Effector CD4-positive, alpha-beta T cell (primary cell): ENCODE measurements around the gene INSR.
"Not testable (repeated sequence)": the region's sequence is repeated elsewhere in the genome, so short reads cannot be mapped to it uniquely, and the experiment has no call there.

Experiments used
- DNase-seq: peaks from one replicate; pipeline ENCODE4 v3.0.0-alpha.2; 2020

INSR gene

DNA sequence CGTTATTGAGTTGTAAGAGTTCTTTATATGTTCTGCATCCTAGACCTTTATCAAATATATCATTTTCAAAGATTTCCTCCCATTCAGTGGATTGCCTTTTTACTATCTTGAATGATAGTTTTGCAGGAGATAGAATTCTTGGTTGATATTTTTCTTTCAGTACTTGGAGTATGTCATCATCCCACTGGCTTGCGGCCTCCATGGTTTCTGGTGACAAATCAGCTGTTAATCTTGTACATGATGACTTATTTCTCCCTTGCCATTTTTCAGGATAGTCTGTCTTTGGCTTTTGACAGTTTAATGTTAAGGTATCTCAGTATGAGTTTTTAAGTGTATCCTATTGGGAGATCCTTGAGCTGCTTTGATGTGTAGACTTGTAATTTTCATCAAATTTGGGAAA, 216.2 kb downstream of the INSR start:
- DNase-seq = no peak

DNA sequence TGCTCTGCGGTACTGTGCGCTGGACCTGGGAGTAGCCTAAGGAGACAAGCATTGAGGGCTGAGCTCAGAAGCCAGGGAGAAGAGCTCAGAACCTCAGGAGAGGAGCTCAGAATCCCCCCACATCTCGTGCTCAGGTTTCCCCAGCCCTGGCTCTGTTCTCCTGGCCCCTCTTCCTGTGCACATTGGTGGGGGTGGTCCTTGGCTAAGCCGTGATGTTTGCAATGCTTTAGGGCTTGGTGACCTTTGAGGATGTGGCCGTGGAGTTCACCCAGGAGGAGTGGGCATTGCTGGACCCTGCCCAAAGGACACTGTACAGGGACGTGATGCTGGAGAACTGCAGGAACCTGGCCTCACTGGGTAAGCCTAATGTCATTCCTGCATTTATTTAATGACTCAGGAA, 218.1 kb downstream of the INSR start:
- DNase-seq = no peak

DNA sequence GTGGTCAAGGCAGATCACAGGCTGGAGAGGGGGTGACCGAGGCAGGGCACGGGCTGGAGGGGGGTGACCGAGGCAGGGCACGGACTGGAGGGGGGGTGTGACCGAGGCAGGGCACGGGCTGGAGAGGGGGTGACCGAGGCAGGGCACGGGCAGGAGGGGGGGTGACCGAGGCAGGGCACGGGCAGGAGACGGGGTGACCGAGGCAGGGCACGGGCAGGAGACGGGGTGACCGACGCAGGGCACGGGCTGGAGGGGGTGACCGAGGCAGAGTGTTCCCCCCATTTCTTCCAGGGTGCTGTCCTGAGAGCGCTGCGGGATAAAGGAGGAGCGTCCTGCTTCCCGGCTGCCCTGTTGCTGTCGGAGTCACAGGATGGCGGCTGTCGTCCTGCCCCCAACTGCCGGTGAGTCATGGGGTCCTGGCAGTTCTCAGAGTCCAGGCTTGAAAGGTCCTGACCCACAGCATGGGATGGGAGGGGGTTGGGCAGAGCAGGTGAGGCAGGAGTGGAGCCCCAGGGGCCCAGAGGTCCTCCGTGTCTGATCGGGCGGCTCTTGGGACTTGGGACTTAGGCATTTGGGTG, 219.4 kb downstream of the INSR start:
- DNase-seq = no peak

DNA sequence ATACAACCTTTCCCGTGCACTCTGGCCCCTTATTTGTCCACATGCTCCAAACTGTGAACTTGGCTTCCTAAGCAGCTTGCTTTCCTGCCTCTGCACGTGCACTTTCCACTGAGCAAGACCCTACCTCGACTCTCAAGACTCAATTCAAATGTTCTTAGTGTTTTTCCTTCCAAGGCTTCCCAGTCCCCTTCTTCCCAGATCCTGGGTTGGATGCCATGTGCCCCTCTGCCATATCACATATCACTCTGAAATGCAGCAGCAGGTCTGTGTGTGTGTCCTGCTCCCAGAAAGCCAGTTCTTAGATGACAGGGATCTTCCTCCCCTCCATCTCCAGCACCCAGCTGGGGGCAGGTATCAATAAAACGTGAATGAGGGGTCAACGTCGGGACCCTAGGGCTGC, 221.7 kb downstream of the INSR start:
- no peak for DNase-seq

DNA sequence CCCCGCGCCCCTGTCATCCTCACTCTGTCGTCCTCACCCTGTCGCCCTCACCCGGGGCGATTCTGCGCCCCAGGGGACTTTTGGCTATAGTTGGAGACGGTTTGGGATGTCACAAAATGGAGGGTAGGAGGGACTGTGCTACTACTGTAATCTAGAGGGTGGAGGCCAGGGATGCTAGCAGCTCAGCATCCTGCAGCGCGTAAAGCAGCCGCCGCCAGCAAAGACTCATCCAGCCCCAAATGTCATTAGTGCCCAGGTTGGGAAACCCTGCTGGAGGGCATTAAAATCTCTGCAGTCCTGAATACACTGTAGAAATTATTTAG, 224.3 kb downstream of the INSR start:
- DNase-seq = no peak

DNA sequence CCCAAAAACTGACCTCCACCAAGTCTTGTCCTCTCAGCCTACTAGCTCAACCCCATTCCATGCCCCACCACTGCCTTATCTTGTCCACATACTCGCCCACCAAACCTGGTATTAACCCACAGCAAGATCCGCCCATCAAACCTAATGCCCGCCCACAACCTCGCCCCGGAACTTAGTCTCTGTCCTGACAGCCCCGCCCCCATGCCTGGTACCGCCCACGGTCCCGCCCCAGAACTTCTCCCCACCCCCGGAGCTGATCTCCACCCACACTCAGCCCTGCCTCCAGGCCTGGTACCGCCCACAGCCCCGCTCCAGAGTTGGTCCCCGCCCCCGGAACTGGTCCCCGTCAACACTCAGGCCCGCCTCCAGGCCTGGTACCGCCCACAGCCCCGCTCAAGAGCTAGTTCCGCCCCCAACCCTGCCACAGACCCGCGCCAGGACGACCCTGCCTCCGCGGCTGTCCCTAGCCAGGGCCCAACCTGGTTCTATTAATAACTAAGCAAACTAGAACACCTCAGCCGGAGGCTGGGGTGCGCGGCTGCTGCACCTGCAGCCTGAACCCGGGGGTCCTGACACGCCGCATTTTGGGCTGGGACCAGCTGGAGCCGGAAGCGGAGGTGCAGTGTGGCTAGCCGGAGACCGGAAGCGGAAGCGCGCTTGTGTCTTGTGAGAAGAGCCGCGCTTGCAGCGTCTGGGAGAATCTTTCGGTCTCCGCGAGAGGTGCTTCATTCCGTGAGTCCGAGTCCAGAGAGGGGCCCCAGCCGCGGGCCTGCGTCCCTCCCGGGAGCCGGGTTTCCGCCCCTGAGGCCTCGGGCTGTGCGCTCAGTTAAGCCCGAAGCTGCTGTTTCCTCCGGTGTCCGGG, 224.9 kb downstream of the INSR start, which contains the start of gene ZNF557:
Gene ZNF557, plus strand, starts transcription at position 662 of the 862 bp plus-strand sequence. CDS start 5,372 bp downstream, outside the sequence.
- DNase-seq = peak; percentile 98

DNA sequence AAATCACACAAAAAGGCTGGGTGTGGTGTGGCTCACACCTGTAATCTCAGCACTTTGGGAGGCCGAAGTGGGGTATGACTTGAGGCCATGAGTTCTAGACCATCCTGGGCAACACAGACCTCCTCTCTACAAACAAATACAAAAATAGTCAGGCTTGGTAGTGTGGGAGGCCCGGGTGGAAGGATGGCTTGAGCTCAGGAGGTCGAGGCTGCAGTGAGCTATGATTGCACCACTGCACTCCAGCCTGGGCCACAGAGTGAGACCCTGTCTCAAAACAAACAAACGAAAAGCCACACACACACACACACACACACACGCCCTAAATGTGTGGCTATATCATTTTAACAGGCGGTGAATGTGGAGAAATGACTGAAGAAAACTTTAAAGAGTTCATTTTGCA, 225.6 kb downstream of the INSR start:
- DNase-seq = no peak

DNA sequence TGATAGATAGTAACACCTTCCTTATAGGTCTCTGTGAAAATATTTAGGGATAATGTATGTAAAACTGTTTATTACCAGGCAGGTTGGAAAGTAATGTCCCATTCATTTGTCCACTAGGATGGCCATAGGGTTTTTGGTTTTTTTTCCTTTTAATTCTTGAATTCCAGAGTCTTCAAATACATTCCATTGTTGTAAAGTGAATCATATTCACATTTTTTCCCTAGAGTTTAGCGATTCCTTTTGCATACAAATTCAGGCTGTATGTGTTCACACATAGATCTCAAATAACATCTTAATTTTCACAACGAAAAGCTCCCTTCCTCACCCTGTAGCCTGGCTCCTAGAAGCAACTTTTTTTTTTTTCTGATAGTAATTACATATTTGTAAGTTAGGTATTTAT, 226.5 kb downstream of the INSR start:
- DNase-seq = no peak

DNA sequence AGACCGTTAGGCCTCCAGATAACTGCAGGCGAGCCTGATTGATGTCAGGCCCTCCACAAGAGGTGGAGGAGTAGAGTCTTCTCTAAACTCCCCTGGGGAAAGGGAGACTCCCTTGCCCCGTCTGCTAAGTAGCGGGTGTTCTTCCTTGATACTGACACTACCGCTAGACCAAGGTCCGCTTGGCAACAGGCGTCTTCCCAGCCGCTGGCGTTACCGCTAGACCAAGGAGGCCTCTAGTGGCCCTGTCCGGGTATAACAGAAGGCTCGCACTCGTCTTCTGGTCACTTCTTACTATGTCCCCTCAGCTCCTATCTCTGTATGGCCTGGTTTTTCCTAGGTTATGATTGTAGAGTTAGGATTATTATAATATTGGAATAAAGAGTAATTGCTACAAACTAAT, 227.1 kb downstream of the INSR start:
- not testable (repeated sequence) for DNase-seq

DNA sequence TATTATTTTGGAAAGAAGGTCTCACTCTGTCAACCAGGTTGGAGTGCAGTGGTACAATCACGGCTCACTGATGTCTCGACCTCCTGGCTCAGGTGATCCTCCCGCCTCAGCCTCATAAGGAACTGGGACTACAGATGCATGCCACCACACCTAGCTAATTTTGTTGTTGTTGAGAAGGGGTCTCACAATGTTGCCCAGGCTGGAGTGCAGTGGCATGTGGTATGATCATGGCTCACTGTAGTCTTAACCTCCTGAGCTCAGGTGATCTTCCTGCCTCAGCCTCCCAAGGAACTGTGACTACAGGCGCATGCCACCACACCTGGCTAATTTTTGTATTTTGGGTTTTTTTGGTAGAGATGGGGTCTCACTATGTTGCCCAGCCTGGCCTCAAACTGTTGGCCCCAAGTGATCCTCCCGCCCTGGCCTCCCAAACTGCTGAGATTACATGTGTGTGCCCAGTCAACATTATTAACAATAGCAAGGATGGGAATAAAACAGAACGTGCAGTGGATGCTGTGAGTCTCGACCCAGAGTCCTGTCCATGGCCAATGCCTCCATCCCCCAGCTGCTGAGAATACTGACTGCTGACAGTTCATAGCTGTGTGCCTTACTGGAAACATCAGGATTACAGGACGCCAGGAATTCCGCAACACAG, 230.3 kb downstream of the INSR start:
- no peak for DNase-seq

DNA sequence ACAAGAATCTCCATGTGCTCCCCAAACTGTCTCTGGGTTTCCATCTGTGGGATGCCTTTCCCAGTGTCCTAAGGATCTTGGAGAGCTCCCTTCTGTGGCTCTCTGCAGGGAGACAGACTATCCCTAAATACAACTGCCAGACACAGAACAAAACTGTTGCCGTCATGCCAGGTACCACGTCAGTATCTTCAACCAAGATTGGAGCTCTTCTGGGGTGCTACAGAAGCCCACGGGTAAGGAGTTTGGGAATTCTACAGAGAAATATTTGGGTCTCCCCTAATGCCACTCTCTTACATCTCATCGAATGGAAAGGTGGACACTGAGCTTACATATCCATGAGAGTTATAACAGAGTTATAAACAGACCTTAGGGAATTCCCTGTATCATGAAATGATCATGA, 230.9 kb downstream of the INSR start:
- no peak for DNase-seq
